GM03348 (cell line): ENCODE data around the gene IGFBP5.

Experiments used
- DNase-seq: peaks from one replicate; pipeline ENCODE4 v3.0.0; 2012; ENCODE audit warnings: low spot score

IGFBP5 gene

GRCh38 chr2:216695401-216695821 lies at the start of gene IGFBP5:
TSS of gene IGFBP5 (minus strand) at chr2:216695549. CDS start at chr2:216694775, 774 bp downstream.
- DNase-seq: peak; percentile 60

DNA sequence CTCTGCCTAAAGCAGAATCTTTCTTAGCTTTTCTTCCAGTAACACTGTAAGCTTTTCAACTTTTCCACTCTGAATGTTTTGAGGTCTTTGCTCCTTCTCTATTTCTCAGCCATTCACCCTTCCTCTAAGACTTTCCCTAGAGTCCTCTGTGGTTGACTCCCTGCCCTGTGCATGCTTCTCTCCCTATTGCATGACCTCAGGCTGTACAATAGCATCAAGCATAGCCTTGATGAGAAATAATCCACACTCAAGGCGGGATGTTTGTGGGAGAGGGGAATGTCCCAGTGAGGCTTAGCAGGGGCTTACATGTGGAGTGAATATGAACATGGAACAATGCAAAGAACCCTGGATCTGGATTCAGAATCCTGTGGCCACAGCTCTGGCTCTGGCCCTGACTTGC lies 48.4 kb upstream of the IGFBP5 start:
- no peak for DNase-seq

DNA sequence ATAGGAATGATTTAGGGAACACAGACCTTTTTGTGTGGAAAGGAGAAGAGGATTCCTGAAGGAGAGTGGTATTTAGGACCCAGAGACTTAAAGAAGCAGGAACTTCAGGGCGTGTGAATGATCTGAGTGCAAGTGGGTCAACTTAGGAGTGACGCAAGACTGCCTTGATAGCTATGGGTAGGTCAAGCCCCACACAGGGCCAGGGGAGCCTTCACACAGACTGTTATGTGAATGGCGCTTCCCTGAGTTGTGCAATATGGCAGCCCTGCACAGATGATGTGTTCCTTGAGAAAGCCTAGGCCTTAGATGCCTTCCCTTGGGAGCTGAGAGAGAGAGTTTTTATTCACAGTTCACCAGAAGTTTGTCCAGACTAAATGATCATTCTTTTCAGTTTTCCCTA lies 47.1 kb upstream of the IGFBP5 start:
- DNase-seq: no peak

DNA sequence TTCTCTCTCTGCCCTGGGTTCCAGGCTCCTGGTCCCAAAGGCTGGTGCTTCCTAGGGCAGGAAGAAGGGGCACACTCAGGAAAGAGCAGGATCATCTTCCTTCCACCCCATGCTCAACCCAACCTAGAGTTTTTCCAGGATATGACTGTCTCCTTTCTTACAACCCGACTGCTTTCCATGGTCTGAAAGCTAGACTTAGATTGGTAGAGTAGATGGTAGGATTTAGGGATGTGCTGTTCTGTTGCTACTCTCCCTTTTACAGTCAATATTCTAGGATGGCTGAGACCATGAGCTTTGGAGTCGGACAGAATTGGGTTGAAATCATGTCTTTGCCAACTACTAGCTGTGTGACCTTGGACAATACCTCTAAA lies 45.9 kb upstream of the IGFBP5 start:
- DNase-seq: no peak

DNA sequence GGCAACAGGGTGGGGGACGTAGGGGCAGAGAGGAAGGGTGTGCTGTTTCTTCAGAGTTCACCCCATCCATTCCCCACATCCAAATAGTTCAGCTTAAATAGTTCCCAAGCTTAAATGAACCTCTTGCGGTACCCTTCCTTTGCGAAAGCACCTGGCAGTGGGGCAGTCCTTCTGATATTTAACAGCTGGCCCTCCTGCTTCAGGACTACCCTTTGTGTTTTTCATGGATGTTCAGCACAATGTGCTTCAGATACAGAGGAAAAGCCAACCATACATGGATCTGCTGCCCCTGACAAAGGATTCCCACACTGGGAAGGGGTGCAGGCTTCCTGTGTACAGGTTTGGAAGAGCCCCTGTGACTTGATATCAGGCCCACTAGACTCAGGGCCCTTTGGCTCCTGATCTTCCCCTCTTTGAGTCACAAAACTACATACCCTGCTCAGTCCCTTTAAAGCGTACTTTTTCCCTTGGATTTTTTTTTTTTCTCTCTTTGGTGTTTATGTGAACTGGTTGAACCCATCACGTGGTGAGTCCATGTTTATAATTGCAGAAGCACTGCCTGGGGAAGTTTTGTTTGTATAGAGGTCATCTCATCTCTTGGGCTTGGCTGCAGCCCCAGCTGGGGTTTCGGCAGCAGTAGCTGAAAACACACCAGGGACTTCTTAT lies 45.3 kb upstream of the IGFBP5 start:
- no peak for DNase-seq

DNA sequence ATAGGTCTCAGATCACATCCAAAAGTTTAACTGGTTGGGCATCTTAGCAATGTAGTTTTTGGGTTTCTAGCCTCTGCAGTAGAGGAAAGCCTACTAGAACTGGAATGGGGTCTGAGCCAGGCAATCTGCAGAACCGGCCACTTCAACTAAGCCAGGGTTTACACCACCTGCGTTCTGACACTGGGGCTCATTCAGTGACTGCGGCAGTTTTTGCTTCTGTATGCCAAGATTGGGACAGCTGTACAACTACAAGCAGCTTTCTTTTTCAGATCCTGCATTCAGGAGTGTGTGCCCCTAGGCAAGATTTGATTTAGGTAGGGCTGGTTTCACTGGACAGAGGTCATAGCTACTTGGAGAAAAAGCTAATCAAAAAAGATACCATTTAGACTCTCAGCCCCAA lies 43.7 kb upstream of the IGFBP5 start:
- DNase-seq: no peak

- no peak for DNase-seq
Measured at GRCh38 chr2:216737676-216738075, 42.3 kb upstream of the IGFBP5 start.

DNA sequence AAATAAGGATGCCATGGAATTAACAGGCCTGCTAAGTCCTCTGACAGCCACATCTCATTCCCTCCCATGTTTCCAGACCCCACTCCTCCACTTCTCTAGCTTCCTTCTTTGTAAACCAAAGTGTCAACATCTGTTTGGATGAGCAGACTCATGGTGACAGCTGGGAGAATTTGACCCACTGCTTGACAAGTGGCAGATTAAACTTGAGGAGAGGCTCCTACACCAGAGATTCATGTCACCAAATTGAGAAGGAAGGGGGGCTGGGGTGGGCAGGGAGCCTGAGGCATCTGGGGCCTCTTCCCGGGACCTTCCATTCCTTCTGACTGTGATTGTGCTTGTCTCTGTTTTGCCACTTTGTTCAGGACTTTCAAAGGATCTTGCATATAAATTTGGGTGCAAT lies 41.0 kb upstream of the IGFBP5 start:
- no peak for DNase-seq

DNA sequence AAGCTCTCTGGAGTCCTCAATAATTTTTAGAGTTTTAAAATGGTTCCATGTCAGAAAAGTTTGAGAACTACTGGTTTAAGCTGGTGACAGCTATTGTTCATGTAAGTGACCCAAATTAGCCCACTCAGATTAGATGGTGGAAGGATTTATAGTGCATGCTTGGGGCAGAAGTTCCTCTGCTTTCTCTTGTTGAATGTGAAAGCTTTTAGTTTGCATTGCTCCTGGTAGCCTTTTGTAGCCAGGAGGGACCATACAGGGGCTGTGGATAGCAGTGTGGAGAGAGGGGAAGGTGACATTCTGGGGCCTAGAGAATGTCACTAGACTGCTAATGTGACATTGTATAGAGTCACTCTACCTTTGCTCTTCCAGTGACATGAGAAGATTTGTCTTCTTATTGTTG lies 40.3 kb upstream of the IGFBP5 start:
- DNase-seq: no peak

GRCh38 chr2:216735086-216735485 lies 39.7 kb upstream of the IGFBP5 start:
- DNase-seq: peak; percentile 67

- no peak for DNase-seq
Measured at GRCh38 chr2:216733046-216733445, 37.7 kb upstream of the IGFBP5 start.

DNA sequence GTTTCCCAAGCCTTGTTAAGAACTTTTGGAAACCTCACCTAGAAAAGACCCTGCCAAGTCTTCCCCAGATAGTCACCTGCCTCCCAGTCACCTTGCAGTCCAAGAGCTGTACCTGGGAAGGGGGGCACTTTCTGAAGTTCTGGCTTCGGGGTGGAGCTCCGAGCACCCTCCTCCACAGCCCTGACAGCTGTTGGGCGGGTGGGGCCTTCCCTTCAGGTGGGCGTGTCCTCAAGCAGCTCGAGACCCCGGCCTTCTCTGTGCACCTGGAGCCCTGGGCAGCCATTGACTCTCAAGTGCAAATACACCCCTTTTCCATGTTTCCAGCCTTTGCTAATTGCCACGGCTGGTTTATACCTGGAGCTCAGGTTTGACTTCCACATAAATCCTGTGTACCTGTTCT lies 37.0 kb upstream of the IGFBP5 start:
- DNase-seq: no peak

DNA sequence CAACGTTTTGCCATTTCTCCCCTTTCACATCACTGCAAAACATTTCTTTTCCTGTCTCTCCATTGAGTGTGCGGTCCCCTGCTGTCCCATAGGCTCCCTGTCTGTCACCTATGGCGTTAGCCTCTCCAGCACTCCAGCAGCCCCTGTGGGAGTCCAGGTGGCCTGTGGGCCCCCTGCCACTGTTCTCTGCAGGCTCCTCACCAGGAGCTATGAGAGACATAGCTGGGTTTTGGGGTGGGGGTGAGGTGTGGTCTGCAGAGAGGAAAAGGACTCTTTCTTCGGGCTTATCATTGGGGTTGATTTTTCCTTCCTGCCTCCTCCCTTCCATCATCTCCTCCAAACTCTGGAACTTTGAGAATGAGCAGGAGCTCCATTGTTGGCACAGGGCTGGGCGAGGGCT lies 36.1 kb upstream of the IGFBP5 start:
- no peak for DNase-seq

DNA sequence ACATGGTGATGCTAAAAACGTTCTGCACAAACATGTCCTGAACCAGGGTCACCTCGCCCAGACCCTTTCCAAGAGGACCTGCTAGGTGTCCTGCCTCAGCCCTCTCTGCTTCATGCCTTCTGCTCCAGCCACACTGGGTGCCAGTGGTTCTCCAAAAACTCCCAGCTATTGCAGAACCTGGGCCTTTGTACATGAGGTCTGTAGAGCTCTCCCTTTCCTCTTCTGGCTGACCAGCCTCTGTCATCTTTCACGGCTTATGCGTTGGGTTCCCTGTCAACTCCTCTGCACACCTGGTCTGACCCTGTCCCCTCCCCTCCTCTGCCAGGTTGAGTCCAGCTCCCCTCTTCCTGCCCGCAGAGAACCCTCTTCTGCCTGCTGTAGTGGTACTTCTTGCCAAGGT lies 35.5 kb upstream of the IGFBP5 start:
- DNase-seq: no peak

- no peak for DNase-seq
Measured at GRCh38 chr2:216727346-216728122, 32.2 kb upstream of the IGFBP5 start.

- no peak for DNase-seq
Measured at GRCh38 chr2:216724190-216724589, 28.8 kb upstream of the IGFBP5 start.

GRCh38 chr2:216721141-216721540 lies 25.8 kb upstream of the IGFBP5 start:
- DNase-seq: no peak

DNA sequence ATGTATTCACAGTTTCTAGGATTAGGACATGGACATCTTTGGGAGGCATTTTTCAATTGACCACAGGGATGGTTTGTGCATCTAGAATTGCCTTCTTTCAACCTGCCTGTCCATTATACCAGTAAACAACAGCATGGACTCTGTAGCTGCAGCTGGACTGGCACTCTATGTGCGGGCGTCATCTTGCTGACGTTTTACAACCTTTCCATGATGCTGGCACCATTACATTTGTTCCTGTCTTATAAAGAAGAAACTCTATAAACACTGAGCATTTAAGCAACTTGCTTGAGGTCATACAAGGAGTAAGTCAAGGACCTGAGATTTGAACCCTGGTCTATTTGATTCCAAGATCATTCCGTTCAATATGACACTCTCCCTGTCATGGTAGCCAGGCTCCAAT lies 25.4 kb upstream of the IGFBP5 start:
- DNase-seq: no peak

DNA sequence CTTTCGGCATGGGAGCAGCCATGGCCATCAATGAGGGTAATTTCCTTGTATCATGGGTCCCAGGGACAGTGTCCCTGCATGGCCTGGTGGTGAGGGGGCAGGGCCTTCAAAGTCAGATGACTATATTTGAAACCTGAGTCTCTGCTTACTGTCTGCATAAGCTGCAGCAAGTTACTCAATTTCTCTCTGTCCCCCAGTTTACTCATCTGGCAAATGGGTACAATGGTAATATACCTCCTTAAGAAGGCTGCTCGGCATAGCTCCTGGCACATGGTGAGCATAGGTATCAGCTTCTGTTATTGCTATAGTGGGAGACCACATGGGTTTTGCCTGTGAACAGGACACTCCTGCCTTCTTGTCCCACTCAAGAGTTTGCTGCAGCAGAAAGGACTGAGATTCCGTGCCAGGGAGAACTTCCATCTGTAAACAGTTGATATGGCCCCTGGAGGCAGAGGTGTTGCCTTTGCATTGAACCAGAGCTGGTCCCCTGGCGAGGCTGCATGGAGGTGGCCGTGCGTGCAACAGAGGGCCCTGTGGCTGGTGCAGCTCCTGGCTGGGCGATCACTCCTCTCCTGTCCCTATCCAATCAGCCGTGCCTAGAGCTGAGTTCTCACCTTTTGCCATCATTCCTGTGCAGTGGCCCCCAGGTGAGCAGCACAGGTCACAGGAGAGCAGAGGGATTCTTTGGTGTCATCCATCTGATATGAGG lies 22.7 kb upstream of the IGFBP5 start:
- no peak for DNase-seq

DNA sequence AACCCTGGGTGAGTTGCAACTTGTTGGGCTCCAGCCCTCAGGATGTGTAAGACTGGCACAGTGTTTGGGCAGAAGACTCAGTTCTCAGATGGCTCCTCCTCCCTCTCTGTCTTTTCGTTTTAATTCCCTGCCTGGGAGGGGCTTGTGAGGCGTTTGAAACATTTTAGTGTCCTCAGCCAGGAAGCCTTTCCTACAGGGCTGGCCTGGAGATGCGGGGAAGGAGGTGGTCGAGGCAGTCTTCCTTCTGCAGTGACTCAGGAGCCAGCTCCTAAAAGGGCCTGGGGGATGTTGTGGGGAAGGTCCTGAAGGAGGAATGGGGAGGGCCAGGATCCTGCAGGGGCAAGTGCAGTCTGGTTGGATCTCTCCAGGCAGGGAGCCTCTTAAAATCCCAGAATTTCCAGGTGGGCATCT lies 22.1 kb upstream of the IGFBP5 start:
- no peak for DNase-seq

GRCh38 chr2:216716109-216716508 lies 20.8 kb upstream of the IGFBP5 start:
- no peak for DNase-seq

DNA sequence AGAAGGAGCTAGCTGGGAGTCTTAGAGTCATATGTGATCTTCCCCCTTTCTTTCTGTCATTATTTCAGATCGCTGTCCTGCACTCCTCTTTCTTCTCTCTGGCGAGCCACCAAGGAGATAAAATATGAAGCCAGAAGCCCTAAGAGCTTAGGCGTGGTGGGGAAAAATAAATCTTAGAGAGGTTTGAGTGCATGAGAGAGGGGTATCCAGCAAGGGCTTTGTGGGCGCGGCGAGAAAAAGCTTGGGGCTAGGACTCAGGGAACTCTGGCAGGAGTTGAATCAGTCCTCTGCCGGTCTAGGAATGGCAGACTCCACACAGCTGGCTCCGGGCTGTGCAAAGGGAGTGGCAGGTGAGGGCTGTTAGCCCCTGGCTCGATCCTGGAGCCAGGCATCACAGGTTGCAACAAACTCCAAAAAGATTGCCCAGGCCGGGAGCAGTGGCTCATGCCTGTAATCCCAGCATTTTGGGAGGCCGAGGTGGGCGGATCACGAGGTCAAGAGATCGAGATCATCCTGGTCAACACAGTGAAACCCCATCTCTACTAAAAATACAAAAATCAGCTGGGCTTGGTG lies 20.1 kb upstream of the IGFBP5 start:
- DNase-seq: no peak

DNA sequence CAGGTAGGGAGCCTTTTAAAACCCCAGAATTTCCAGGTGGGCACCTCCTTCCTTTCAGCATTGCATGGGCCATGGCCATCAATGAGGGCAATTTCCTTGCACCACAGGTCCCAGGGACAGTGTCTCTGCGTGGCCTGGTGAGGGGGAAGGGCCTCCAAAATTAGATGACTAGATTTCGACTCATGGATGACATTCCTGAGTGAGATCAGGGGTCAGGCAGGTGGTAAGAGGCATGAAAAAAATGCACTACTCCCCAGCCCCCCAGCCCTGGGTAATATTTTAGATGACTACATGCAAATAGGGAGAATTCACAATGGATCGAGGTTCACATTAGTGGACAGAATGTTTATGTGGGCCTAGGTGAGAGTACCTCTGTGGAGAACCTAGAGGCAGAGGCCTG lies 19.0 kb upstream of the IGFBP5 start:
- peak; percentile 37 for DNase-seq
